ENCODE measurements around the gene FN3K. TPM values are rescaled to one million over a fixed set of nuclear protein-coding genes. Genes with fewer than 3 reads are reported as not detected.

FN3K gene
- total RNA-seq, 1 experiment from 2014 or later = 28.3 TPM

- H3K23ac ChIP-seq (ENCODE audit: insufficient read length, low read depth, low read length) = no peak overlapping the region
- no peak overlapping the region for H3K4me2 ChIP-seq (ENCODE audit: insufficient read depth, insufficient read length, low read length)
- WGBS (ENCODE audit: extremely low coverage, insufficient read length, low lambda C conversion rate) = no CpG with 5 or more reads among the region's 19 CpGs
- H3K79me2 ChIP-seq (ENCODE audit: insufficient read depth, low read length) = no peaks in the 10 kb centered on the region; the same call in 1 of the 2 replicates
- Mint-ChIP-seq H3K4me1 (peaks cover 0 to 4% of the 10 kb centered on the region in 2 experiments; a peak in 1 of 4 replicates), H3K4me3 (no peak overlapping the region), H3K36me3 (ENCODE audit: insufficient read depth in 1 of 3, low read depth in 3 of 3) (peaks cover 21 to 37% (median 28%) of the 10 kb centered on the region in 3 experiments), H3K27me3 (ENCODE audit: low read depth) (no peaks in the 10 kb centered on the region), H3K9me3 (no peaks in the 10 kb centered on the region; a peak in 1 of 5 replicates), H3K27ac (peak overlapping the region in 1 of 3 experiments; percentile 14; a peak in 2 of 7 replicates)
- no peak overlapping the region for H2BK15ac ChIP-seq (ENCODE audit: low read depth, low read length)
- no peak overlapping the region for H2BK5ac ChIP-seq (ENCODE audit: insufficient read length, low read length)
- no peak overlapping the region for H4K91ac ChIP-seq (ENCODE audit: insufficient read length, low read depth, low read length)
- no peak overlapping the region for H3T11ph ChIP-seq (ENCODE audit: low read length)
- H3K18ac ChIP-seq (ENCODE audit: insufficient read length, low read depth, low read length) = no peak overlapping the region
- H3K14ac ChIP-seq (ENCODE audit: insufficient read depth, low read length) = no peak overlapping the region
- no peak for TF ChIP-seq CTCF (conservative IDR thresholded peaks at IDR 0.05)
- H4K8ac ChIP-seq (replicated peaks; ENCODE audit: insufficient read length, low read depth, low read length) = no peak overlapping the region
- H3K9ac ChIP-seq (ENCODE audit: extremely low read depth, insufficient read length, low read length) = no peak overlapping the region
- no peaks in the 10 kb centered on the region for H3K27me3 ChIP-seq (ENCODE audit: insufficient read depth, low read length)
- no peak overlapping the region for H2AK5ac ChIP-seq (ENCODE audit: insufficient read length, low read length)
- H3K9me3 ChIP-seq (ENCODE audit: control insufficient read depth, low read depth, low read length) = no peaks in the 10 kb centered on the region
- H4K20me1 ChIP-seq (ENCODE audit: control insufficient read depth, insufficient read depth, insufficient read length) = no peaks in the 10 kb centered on the region
- H2BK12ac ChIP-seq (ENCODE audit: insufficient read length, low read depth, low read length) = no peak overlapping the region
- no peak overlapping the region for H2BK120ac ChIP-seq (ENCODE audit: low read depth, low read length, poor library complexity, severe bottlenecking)
- no peak for DNase-seq
- no peak overlapping the region for H4K5ac ChIP-seq (ENCODE audit: insufficient read length, low read depth, low read length)
- no peaks in the 10 kb centered on the region for H3K23me2 ChIP-seq (ENCODE audit: insufficient read length, low read depth, low read length, poor library complexity, severe bottlenecking)
- no peak overlapping the region for H3K27ac ChIP-seq (ENCODE audit: insufficient read length, low read depth, low read length)
- no peak overlapping the region for H3K4ac ChIP-seq (ENCODE audit: low read depth, low read length)
- H3K56ac ChIP-seq (ENCODE audit: insufficient read length, low read depth, low read length) = no peak overlapping the region
- no peaks in the 10 kb centered on the region for H3K79me1 ChIP-seq (ENCODE audit: insufficient read depth, low read depth, low read length, poor library complexity, severe bottlenecking)
- H2AFZ ChIP-seq (ENCODE audit: low read length) = no peak overlapping the region
- no peak overlapping the region for H2BK20ac ChIP-seq (ENCODE audit: low read depth, low read length, poor library complexity, severe bottlenecking)
- no peaks in the 10 kb centered on the region for H3K4me1 ChIP-seq (ENCODE audit: insufficient read depth, low read length)
These were observed 53.7 kb downstream of the FN3K start for GRCh38 chr17:82789051-82789592.

All from H9 (cell line).